ENCODE data around the gene SNX1. TPM values are rescaled to one million over a fixed set of nuclear protein-coding genes. Genes with fewer than 3 reads are reported as not detected.

The SNX1 gene
- total and polyA plus RNA-seq, 2 of the 13 experiments (the other 11 are each of a cell fraction or from before 2014, with no cell fraction given), result 29.3 to 60.1 TPM

- TF ChIP-seq AKNA (CRISPR knock-in tag; IDR thresholded peaks at IDR 0.05; ENCODE audit: borderline replicate concordance), result no peak
- peak; percentile 86 for TF ChIP-seq ZNF687 (CRISPR knock-in tag; IDR thresholded peaks at IDR 0.05)
- peak; percentile 96 for TF ChIP-seq BHLHE40 (IDR thresholded peaks at IDR 0.05; ENCODE audit: low read length)
- no peak for TF ChIP-seq TCF7L2 (IDR thresholded peaks at IDR 0.05; ENCODE audit: low read depth, low read length)
- 0 out of 2 replicates have a peak, but pooled peaks have one; percentile 0 for TF ChIP-seq ZNF12 (CRISPR knock-in tag; IDR thresholded peaks at IDR 0.05)
- TF ChIP-seq TAF1 (CRISPR knock-in tag; IDR thresholded peaks at IDR 0.05), result peak; percentile 94
- 0 out of 2 replicates have a peak, but pooled peaks have one; percentile 23 for TF ChIP-seq TEF (CRISPR knock-in tag; IDR thresholded peaks at IDR 0.05)
- no peak for TF ChIP-seq DNMT3B (CRISPR knock-in tag; conservative IDR thresholded peaks at IDR 0.05)
- TF ChIP-seq STAG1 (CRISPR knock-in tag; IDR thresholded peaks at IDR 0.05), result peak; percentile 84
- TF ChIP-seq SP4 (CRISPR knock-in tag; IDR thresholded peaks at IDR 0.05), result peak; percentile 93
- peak; percentile 78; the same call in 1 of the 2 replicates for TF ChIP-seq HDAC1 (CRISPR knock-in tag; IDR thresholded peaks at IDR 0.05)
- TF ChIP-seq U2AF1 (optimal IDR thresholded peaks at IDR 0.05; ENCODE audit: low read depth, low read length), result peak; percentile 14
- TF ChIP-seq ZNF574 (CRISPR knock-in tag; IDR thresholded peaks at IDR 0.05), result peak; percentile 89
- no peak for TF ChIP-seq NR2F1 (CRISPR knock-in tag; IDR thresholded peaks at IDR 0.05)
- TF ChIP-seq CBFB (CRISPR knock-in tag; IDR thresholded peaks at IDR 0.05), result 0 out of 2 replicates have a peak, but pooled peaks have one; percentile 14
Measured at GRCh38 chr15:64162869-64163658, 67.3 kb downstream of the SNX1 start, which contains the start of gene PPIB (continued).

All from HepG2 (cell line).